Natural killer cell treated with Interleukin-12 subunit alpha and Interleukin-12 subunit beta and Interleukin-15 and Interleukin-18, amount 100 ng/mL, for 72 hours (primary cell): Measurements from ENCODE around the gene ARL1. TPM values are rescaled to one million over a fixed set of nuclear protein-coding genes. Genes with fewer than 3 reads are reported as not detected.
"Not testable (repeated sequence)": the region's sequence is repeated elsewhere in the genome, so short reads cannot be mapped to it uniquely, and the experiment has no call there.

Source experiments
- ATAC-seq, 2 donors: fragments of 150-1000 bp; cut with Tn5 transposase in 1 of 2; sonication (Bioruptor Pico), chemical (Tn5 transposase) in 1 of 2; 2 replicates each; pipeline ENCODE4 v1.10.0; 2021
- DNase-seq: peaks from one replicate; pipeline ENCODE4 v3.0.0; 2022; ENCODE audit warnings: low spot score
- H3K27ac Mint-ChIP-seq, 2 donors: 1 replicate in 1 of 2; 2 replicates in 1 of 2; pipeline ENCODE4 v1.8.0; 2022; ENCODE audit warnings: mixed read lengths in 2 of 2, mild to moderate bottlenecking in 1 of 2, moderate library complexity in 1 of 2
- H3K27me3 Mint-ChIP-seq, 2 donors: 1 replicate in 1 of 2; 2 replicates in 1 of 2; pipeline ENCODE4 v1.8.0; 2022; ENCODE audit warnings: mixed read lengths in 2 of 2
- H3K36me3 Mint-ChIP-seq: one replicate; pipeline ENCODE4 v1.8.0; 2022; ENCODE audit warnings: mixed read lengths
- H3K4me1 Mint-ChIP-seq, 2 donors: 1 replicate in 1 of 2; 2 replicates in 1 of 2; pipeline ENCODE4 v1.8.0; 2022; ENCODE audit warnings: low read depth in 2 of 2, mixed read lengths in 2 of 2, mild to moderate bottlenecking in 1 of 2
- H3K4me3 Mint-ChIP-seq: one replicate; pipeline ENCODE4 v1.8.0; 2022; ENCODE audit warnings: mixed read lengths
- H3K9me3 Mint-ChIP-seq: 2 replicates; pipeline ENCODE4 v1.8.0; 2022; ENCODE audit warnings: mixed read lengths
- total RNA-seq, 2 donors: library from RNA; stranded (reverse); gene quantifications; one replicate each; pipeline ENCODE4 v1.2.3, GENCODE V29; 2022

Gene ARL1
- 10 to 100 TPM; 47.1 to 71.2 TPM for total RNA-seq

GRCh38 chr12:101407436-101408345, at the start of gene ARL1:
TSS of gene ARL1 (minus strand) at chr12:101407772. CDS start at chr12:101407645, 127 bp downstream.
- Mint-ChIP-seq H3K4me3 (peak within 1 kb of the TSS; percentile 99), H3K27ac (peak within 1 kb of the TSS; percentile 95 to 99), H3K4me1 (peaks cover 21 to 22% of the 10 kb centered on the region in 2 donors), H3K9me3 (no peaks in the 10 kb centered on the region), H3K27me3 (peaks cover 5 to 6% of the 10 kb centered on the region in 2 donors), H3K36me3 (no peaks in the 10 kb centered on the region)
- DNase-seq (peak; percentile 87), ATAC-seq (peak; percentile 89 to 93)

DNA sequence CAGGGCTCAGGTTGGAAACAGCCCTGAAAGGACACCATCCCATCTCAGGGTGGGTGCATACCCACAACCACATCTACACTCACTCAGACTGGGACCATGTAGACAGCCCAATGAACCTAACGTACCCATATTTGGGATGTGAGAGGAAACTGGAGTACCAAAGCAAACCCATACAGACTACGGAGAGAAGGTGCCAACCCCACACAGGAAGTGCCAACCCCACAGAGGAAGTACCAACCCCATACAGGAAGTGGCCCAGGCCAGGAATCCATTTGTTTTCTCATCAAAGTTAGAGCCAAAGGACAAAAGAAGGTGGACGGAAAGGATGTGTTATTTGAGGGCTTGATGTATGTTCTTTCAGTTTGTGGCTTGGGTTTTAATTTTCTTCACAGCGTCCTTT, 48.1 kb upstream of the ARL1 start:
- Mint-ChIP-seq H3K36me3 (peaks cover 11% of the 10 kb centered on the region), H3K4me1 (peaks cover 13 to 16% of the 10 kb centered on the region in 2 donors), H3K9me3 (peaks cover 5% of the 10 kb centered on the region), H3K4me3 (peak overlapping the region; percentile 74), H3K27me3 (no peaks in the 10 kb centered on the region), H3K27ac (peak overlapping the region; percentile 71 to 78)
- ATAC-seq (peak; percentile 82 to 87), DNase-seq (peak; percentile 66)

DNA sequence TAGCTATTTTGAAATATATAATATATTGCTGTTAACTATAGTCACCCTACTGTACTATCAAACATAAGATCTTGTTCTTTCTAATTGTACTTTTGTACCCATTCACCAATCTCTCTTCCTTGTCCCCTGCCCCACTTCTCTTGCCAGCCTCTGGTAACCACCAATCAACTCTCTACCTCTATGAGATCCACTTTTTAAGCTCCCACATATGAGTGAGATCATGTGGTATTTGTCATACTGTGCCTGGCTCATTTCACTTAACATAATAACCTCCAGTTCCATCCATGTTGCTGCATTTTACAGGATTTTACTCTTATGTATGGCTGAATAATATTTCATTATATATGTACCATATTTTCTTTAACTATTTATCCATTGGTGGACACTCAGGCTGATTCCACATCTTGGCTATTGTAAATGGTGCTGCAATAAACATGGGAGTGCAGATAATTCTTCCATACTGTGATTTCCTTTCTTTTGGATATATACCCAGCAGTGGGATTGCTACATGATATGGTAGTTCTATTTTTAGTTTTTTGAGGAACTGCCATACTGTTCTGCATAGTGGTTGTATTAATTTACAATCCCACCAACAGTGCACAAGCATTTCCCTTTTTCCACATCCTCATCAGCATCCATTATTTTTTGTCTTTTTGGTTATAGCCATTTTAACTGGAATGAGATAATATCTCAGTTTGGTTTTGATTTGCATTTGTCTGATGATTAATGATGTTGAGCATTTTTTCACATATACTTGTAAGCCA, 34.1 kb upstream of the ARL1 start:
- Mint-ChIP-seq H3K27me3 (peaks cover 0 to 6% of the 10 kb centered on the region in 2 donors), H3K9me3 (no peaks in the 10 kb centered on the region), H3K4me3 (no peak overlapping the region), H3K36me3 (no peaks in the 10 kb centered on the region), H3K4me1 (no peaks in the 10 kb centered on the region), H3K27ac (no peak overlapping the region)
- ATAC-seq (no peak), DNase-seq (no peak)

GRCh38 chr12:101439236-101439635, 31.7 kb upstream of the ARL1 start:
- no peak for DNase-seq
- no peak overlapping the region for H3K27ac Mint-ChIP-seq
- no peaks in the 10 kb centered on the region for H3K9me3 Mint-ChIP-seq
- H3K4me3 Mint-ChIP-seq = no peak overlapping the region
- no peaks in the 10 kb centered on the region for H3K36me3 Mint-ChIP-seq
- H3K4me1 Mint-ChIP-seq = no peaks in the 10 kb centered on the region
- ATAC-seq = no peak
- peaks cover 0 to 8% of the 10 kb centered on the region in 2 donors for H3K27me3 Mint-ChIP-seq

DNA sequence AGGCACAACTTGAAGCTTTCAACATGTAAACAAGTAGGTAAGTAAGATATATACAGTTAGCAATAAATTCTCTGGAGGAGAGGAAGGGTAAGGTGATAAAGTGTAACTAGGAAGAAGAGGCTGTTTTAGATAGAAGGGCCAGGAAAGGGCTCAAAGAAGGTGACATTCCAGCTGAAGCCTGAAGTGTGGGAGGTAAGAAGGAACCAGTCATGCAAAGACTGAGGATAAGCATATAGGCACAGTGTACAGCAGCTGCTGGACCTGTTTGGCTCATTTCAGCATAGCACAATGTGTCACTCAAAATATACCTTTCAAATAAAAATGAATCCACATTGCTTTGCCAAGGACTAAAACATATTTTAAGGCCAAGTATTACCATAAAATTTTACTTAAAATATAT, 28.6 kb upstream of the ARL1 start:
- DNase-seq (no peak), ATAC-seq (no peak)
- H3K9me3 Mint-ChIP-seq = no peaks in the 10 kb centered on the region
- H3K36me3 Mint-ChIP-seq = no peaks in the 10 kb centered on the region
- H3K4me3 Mint-ChIP-seq = no peak overlapping the region
- no peak overlapping the region for H3K27ac Mint-ChIP-seq
- no peaks in the 10 kb centered on the region for H3K4me1 Mint-ChIP-seq
- H3K27me3 Mint-ChIP-seq = peaks cover 0 to 8% of the 10 kb centered on the region in 2 donors

DNA sequence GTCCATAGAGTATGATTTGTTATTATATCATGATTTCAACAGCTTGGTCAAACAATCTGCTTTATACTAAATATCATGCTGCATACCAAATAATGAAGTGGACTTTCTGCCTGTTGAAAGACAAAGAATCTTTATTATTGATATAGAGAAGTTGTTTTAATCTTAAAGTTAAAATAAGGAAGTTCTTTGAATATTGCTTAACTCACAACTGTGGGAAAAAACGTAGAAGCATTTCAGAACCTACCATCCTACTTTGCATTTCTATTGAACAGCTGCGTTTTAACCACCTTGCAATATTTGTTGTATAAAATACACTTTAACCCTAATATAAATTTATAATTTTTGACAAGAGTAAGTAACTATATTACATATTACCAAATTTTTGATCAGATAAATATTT, 22.9 kb upstream of the ARL1 start:
- ATAC-seq = no peak
- Mint-ChIP-seq H3K27me3 (peaks cover 0 to 5% of the 10 kb centered on the region in 2 donors), H3K36me3 (no peaks in the 10 kb centered on the region), H3K4me3 (no peak overlapping the region), H3K4me1 (no peaks in the 10 kb centered on the region), H3K9me3 (no peaks in the 10 kb centered on the region), H3K27ac (no peak overlapping the region)
- no peak for DNase-seq

- Mint-ChIP-seq H3K36me3 (no peaks in the 10 kb centered on the region), H3K4me1 (no peaks in the 10 kb centered on the region), H3K9me3 (no peaks in the 10 kb centered on the region), H3K4me3 (no peak overlapping the region), H3K27ac (no peak overlapping the region), H3K27me3 (peaks cover 0 to 3% of the 10 kb centered on the region in 2 donors)
- DNase-seq = no peak
- ATAC-seq = no peak
These were observed 17.0 kb upstream of the ARL1 start for GRCh38 chr12:101424620-101425019.

- not testable (repeated sequence) for H3K27ac Mint-ChIP-seq, ATAC-seq, H3K27me3 Mint-ChIP-seq, H3K4me3 Mint-ChIP-seq, H3K36me3 Mint-ChIP-seq, H3K4me1 Mint-ChIP-seq, DNase-seq, H3K9me3 Mint-ChIP-seq
These were observed 14.5 kb upstream of the ARL1 start for GRCh38 chr12:101422066-101422465.

DNA sequence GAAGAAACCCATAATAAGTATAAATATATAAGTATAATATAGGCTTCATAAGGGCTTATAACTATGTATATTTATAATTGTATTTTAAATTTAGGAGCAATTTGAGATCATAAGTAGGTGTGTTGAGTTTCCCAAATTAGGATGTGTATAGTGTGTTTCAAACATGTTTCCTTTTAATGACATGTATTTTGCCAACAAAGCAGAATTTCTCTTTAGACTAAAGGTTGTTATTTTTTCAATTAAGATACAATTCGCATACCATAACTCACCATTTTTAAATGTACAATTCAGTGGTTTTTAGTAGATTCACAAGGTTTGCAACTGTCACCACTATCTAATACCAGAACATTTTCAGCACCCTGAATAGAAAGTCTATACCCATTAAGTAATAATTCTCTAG, 7.7 kb upstream of the ARL1 start:
- Mint-ChIP-seq H3K9me3 (no peaks in the 10 kb centered on the region), H3K36me3 (no peaks in the 10 kb centered on the region), H3K4me1 (no peaks in the 10 kb centered on the region), H3K4me3 (no peak overlapping the region), H3K27ac (no peak overlapping the region), H3K27me3 (peaks cover 5 to 8% of the 10 kb centered on the region in 2 donors)
- ATAC-seq (no peak), DNase-seq (no peak)

- no peak overlapping the region for H3K27ac Mint-ChIP-seq
- H3K36me3 Mint-ChIP-seq = no peaks in the 10 kb centered on the region
- no peaks in the 10 kb centered on the region for H3K9me3 Mint-ChIP-seq
- no peak overlapping the region for H3K4me3 Mint-ChIP-seq
- ATAC-seq (no peak), DNase-seq (no peak)
- H3K27me3 Mint-ChIP-seq = peaks cover 5 to 8% of the 10 kb centered on the region in 2 donors
- H3K4me1 Mint-ChIP-seq = no peaks in the 10 kb centered on the region
These were observed 7.1 kb upstream of the ARL1 start for GRCh38 chr12:101414533-101415119.

GRCh38 chr12:101410169-101410568, 2.6 kb upstream of the ARL1 start:
- not testable (repeated sequence) for DNase-seq, H3K27ac Mint-ChIP-seq, H3K4me3 Mint-ChIP-seq, H3K27me3 Mint-ChIP-seq, ATAC-seq, H3K36me3 Mint-ChIP-seq, H3K9me3 Mint-ChIP-seq
- H3K4me1 Mint-ChIP-seq = peaks cover 17 to 21% of the 10 kb centered on the region in 2 donors

- no peaks in the 10 kb centered on the region for H3K27me3 Mint-ChIP-seq
- ATAC-seq (no peak), DNase-seq (no peak)
- H3K36me3 Mint-ChIP-seq = no peaks in the 10 kb centered on the region
- peak overlapping the region; percentile 99 for H3K4me3 Mint-ChIP-seq
- no peaks in the 10 kb centered on the region for H3K9me3 Mint-ChIP-seq
- H3K27ac Mint-ChIP-seq = peak overlapping the region; percentile 95 to 99
- peaks cover 21 to 22% of the 10 kb centered on the region in 2 donors for H3K4me1 Mint-ChIP-seq
These were observed 530 bp downstream of the ARL1 start for GRCh38 chr12:101407049-101407435.

- H3K27me3 Mint-ChIP-seq, H3K9me3 Mint-ChIP-seq, DNase-seq, H3K4me3 Mint-ChIP-seq, H3K4me1 Mint-ChIP-seq, ATAC-seq, H3K27ac Mint-ChIP-seq: not testable (repeated sequence)
- peaks cover 35% of the 10 kb centered on the region for H3K36me3 Mint-ChIP-seq
These were observed 16.4 kb downstream of the ARL1 start for GRCh38 chr12:101391181-101391580.

- H3K9me3 Mint-ChIP-seq = no peaks in the 10 kb centered on the region
- H3K27me3 Mint-ChIP-seq = no peaks in the 10 kb centered on the region
- no peaks in the 10 kb centered on the region for H3K4me1 Mint-ChIP-seq
- DNase-seq = no peak
- no peak overlapping the region for H3K27ac Mint-ChIP-seq
- H3K36me3 Mint-ChIP-seq = peaks cover 24% of the 10 kb centered on the region
- no peak overlapping the region for H3K4me3 Mint-ChIP-seq
- no peak for ATAC-seq
These were observed 28.4 kb downstream of the ARL1 start for GRCh38 chr12:101379149-101379548.
